K562 (cell line): ENCODE measurements around the gene MYO1D. TPM values are rescaled to one million over a fixed set of nuclear protein-coding genes. Genes with fewer than 3 reads are reported as not detected.

Experiments
- BCOR ChIP-seq: fragments of 450-650 bp; IDR thresholded peaks from 2 replicates; pipeline ENCODE4 v1.6.1; 2016
- NRF1 ChIP-seq, 2 experiments: fragments of 450-650 bp; IDR thresholded peaks in 1 of 2; conservative IDR thresholded peaks in 1 of 2; 2 replicates each; pipeline ENCODE4 v1.6.1; 2014; ENCODE audit warnings: mild to moderate bottlenecking in 2 of 2
- POLR2G ChIP-seq: fragments of 200-400 bp; formaldehyde crosslinking; IDR thresholded peaks from 2 replicates; pipeline ENCODE4 v1.6.1; 2017; ENCODE audit warnings: low read depth, mild to moderate bottlenecking, antibody characterized with exemption, low read length, moderate library complexity
- SRSF7 ChIP-seq: fragments of 200-400 bp; formaldehyde crosslinking; optimal IDR thresholded peaks from 2 replicates; pipeline ENCODE3; 2017; ENCODE audit warnings: mild to moderate bottlenecking, low read depth, low read length
- ZNF311 ChIP-seq: fragments of 250-450 bp; sonication (Bioruptor Pico); IDR thresholded peaks from 2 replicates; pipeline ENCODE4 v1.4.0; 2020; ENCODE audit warnings: mild to moderate bottlenecking, moderate library complexity
- ZNF79 ChIP-seq: fragments of 250-450 bp; sonication (Bioruptor Pico); IDR thresholded peaks from 2 replicates; pipeline ENCODE4 v1.4.0; 2020; ENCODE audit warnings: low read depth, mild to moderate bottlenecking, moderate library complexity
- polyA plus RNA-seq, 8 experiments: library from polyadenylated mRNA; depleted of rRNA in 4 of 8; stranded (reverse) in 5 of 8; unstranded in 3 of 8; fragments of >200 nt; fragmentation: Nextera tagmentation in 2 of 8; fragmentation: Illumina TruSeq in 1 of 8; extraction: Ambion mirVana in 2 of 8; extraction: Trizol in 1 of 8; gene quantifications; 2 replicates each; pipeline versions ENCODE4 v1.2.1 to v1.2.3, GENCODE V29; 2011 to 2014; ENCODE audit warnings: inconsistent platforms in 1 of 8, missing spikeins in 1 of 8
- total RNA-seq, 7 experiments: library from RNA; depleted of rRNA in 6 of 7; stranded (reverse); fragments of >200 nt in 6 of 7; fragmentation: Illumina TruSeq in 2 of 7; extraction: Trizol in 2 of 7; gene quantifications; 2 replicates each; pipeline versions ENCODE4 v1.2.1 to v1.2.3, GENCODE V29; 2011 to 2021; ENCODE audit warnings: low replicate concordance in 1 of 7
- TF ChIP-seq, protein P1 (sequence below): sonication (generic); formaldehyde crosslinking; IDR thresholded peaks from 2 replicates; pipeline ENCODE4 v1.8.1; 2022; ENCODE audit warnings: missing genetic modification reagents
- TF ChIP-seq, protein P2 (sequence below), 2 experiments: fragments of 450-650 bp; IDR thresholded peaks; 2 replicates each; pipeline ENCODE4 v1.6.1; 2018; ENCODE audit warnings: mild to moderate bottlenecking in 2 of 2, low read depth in 1 of 2; ENCODE audit not compliant: partially characterized antibody in 2 of 2

Gene MYO1D
- total and polyA plus RNA-seq, 9 of the 15 experiments (the other 6 are each of a cell fraction or from before 2014, with no cell fraction given) = 2.1 to 71.2 (median 45.4) TPM

- TF ChIP-seq NRF1 (conservative IDR thresholded peaks at IDR 0.05 in 1 of 2, IDR thresholded peaks at IDR 0.05 in 1 of 2) (no peak), BCOR (no peak), ZNF311 (no peak), ZNF79 (CRISPR knock-in tag) (no peak), POLR2G (peak; percentile 34; the same call in 1 of the 2 replicates), SRSF7 (no peak)
- TF ChIP-seq, protein P1, sequence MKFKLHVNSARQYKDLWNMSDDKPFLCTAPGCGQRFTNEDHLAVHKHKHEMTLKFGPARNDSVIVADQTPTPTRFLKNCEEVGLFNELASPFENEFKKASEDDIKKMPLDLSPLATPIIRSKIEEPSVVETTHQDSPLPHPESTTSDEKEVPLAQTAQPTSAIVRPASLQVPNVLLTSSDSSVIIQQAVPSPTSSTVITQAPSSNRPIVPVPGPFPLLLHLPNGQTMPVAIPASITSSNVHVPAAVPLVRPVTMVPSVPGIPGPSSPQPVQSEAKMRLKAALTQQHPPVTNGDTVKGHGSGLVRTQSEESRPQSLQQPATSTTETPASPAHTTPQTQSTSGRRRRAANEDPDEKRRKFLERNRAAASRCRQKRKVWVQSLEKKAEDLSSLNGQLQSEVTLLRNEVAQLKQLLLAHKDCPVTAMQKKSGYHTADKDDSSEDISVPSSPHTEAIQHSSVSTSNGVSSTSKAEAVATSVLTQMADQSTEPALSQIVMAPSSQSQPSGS = no peak
- TF ChIP-seq, protein P2, sequence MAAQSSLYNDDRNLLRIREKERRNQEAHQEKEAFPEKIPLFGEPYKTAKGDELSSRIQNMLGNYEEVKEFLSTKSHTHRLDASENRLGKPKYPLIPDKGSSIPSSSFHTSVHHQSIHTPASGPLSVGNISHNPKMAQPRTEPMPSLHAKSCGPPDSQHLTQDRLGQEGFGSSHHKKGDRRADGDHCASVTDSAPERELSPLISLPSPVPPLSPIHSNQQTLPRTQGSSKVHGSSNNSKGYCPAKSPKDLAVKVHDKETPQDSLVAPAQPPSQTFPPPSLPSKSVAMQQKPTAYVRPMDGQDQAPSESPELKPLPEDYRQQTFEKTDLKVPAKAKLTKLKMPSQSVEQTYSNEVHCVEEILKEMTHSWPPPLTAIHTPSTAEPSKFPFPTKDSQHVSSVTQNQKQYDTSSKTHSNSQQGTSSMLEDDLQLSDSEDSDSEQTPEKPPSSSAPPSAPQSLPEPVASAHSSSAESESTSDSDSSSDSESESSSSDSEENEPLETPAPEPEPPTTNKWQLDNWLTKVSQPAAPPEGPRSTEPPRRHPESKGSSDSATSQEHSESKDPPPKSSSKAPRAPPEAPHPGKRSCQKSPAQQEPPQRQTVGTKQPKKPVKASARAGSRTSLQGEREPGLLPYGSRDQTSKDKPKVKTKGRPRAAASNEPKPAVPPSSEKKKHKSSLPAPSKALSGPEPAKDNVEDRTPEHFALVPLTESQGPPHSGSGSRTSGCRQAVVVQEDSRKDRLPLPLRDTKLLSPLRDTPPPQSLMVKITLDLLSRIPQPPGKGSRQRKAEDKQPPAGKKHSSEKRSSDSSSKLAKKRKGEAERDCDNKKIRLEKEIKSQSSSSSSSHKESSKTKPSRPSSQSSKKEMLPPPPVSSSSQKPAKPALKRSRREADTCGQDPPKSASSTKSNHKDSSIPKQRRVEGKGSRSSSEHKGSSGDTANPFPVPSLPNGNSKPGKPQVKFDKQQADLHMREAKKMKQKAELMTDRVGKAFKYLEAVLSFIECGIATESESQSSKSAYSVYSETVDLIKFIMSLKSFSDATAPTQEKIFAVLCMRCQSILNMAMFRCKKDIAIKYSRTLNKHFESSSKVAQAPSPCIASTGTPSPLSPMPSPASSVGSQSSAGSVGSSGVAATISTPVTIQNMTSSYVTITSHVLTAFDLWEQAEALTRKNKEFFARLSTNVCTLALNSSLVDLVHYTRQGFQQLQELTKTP (IDR thresholded peaks at IDR 0.05; ENCODE audit: low read depth in 1 of 2, partially characterized antibody in 2 of 2) = no peak
Measured at GRCh38 chr17:32484041-32484461, 392.9 kb downstream of the MYO1D start (continued).
